K562 (cell line): ENCODE measurements around the gene S100P. TPM values are rescaled to one million over a fixed set of nuclear protein-coding genes. Genes with fewer than 3 reads are reported as not detected.

ENCODE experiments used
- ATF2 ChIP-seq: sonication (generic); formaldehyde crosslinking; IDR thresholded peaks from 2 replicates; pipeline ENCODE4 v1.8.1; 2022; ENCODE audit warnings: missing genetic modification reagents
- BCOR ChIP-seq: fragments of 450-650 bp; IDR thresholded peaks from 2 replicates; pipeline ENCODE4 v1.6.1; 2016
- CEBPG ChIP-seq, 3 experiments: fragments of 200-800 bp in 1 of 3; sonication (Bioruptor generic) in 1 of 3; sonication (generic) in 1 of 3; formaldehyde crosslinking in 1 of 3; IDR thresholded peaks in 2 of 3; conservative IDR thresholded peaks in 1 of 3; 2 replicates each; pipeline versions ENCODE4 v1.6.1 to v1.8.0; 2016 to 2022; ENCODE audit warnings: missing compliant biosample characterization in 2 of 3, missing genetic modification characterization in 2 of 3, mild to moderate bottlenecking in 1 of 3, missing genetic modification reagents in 1 of 3
- CTBP1 ChIP-seq: fragments of 450-650 bp; IDR thresholded peaks from 2 replicates; pipeline ENCODE4 v1.6.1; 2016; ENCODE audit warnings: borderline replicate concordance
- ESRRA ChIP-seq: fragments of 450-650 bp; IDR thresholded peaks from 2 replicates; pipeline ENCODE4 v1.6.1; 2014; ENCODE audit warnings: low read depth, mild to moderate bottlenecking, moderate library complexity, borderline replicate concordance
- GATA2 ChIP-seq: sonication (generic); formaldehyde crosslinking; IDR thresholded peaks from 2 replicates; pipeline ENCODE4 v1.4.0; 2020; ENCODE audit warnings: mild to moderate bottlenecking, missing genetic modification reagents
- HDAC6 ChIP-seq: IDR thresholded peaks from 2 replicates; pipeline ENCODE4 v1.6.1; 2012; ENCODE audit warnings: low read depth, mild to moderate bottlenecking, control low read depth, inconsistent platforms, low read length, moderate library complexity
- KDM2B ChIP-seq: fragments of 250-450 bp; sonication (Bioruptor Pico); IDR thresholded peaks from 2 replicates; pipeline ENCODE4 v1.8.0; 2021; ENCODE audit warnings: mild to moderate bottlenecking, moderate library complexity
- KHSRP ChIP-seq: fragments of 450-650 bp; IDR thresholded peaks from 2 replicates; pipeline ENCODE4 v1.6.1; 2017
- KLF6 ChIP-seq: fragments of 250-450 bp; sonication (Bioruptor Pico); IDR thresholded peaks from 2 replicates; pipeline ENCODE4 v1.4.0; 2020; ENCODE audit warnings: mild to moderate bottlenecking, moderate library complexity, borderline replicate concordance
- MBD2 ChIP-seq: sonication (generic); IDR thresholded peaks from 2 replicates; pipeline ENCODE4 v1.6.1; 2016; ENCODE audit warnings: low read depth, borderline replicate concordance
- MCM3 ChIP-seq: fragments of 450-650 bp; IDR thresholded peaks from 2 replicates; pipeline ENCODE4 v1.6.1; 2016
- MYNN ChIP-seq, 2 experiments: sonication (generic); formaldehyde crosslinking in 1 of 2; IDR thresholded peaks; 2 replicates each; pipeline versions ENCODE4 v1.5.0 to v1.6.1; 2016 to 2020; ENCODE audit warnings: antibody characterized with exemption in 1 of 2, missing genetic modification reagents in 1 of 2
- NFATC3 ChIP-seq: fragments of 450-650 bp; IDR thresholded peaks from 2 replicates; pipeline ENCODE4 v1.6.1; 2017; ENCODE audit warnings: mild to moderate bottlenecking
- NFE2L1 ChIP-seq: fragments of 450-650 bp; IDR thresholded peaks from 2 replicates; pipeline ENCODE4 v1.6.1; 2016; ENCODE audit warnings: missing genetic modification characterization, low read depth, mild to moderate bottlenecking, missing compliant biosample characterization, moderate library complexity, borderline replicate concordance
- NR0B1 ChIP-seq: fragments of 450-650 bp; IDR thresholded peaks from one replicate; pipeline ENCODE4 v1.6.1; 2018; ENCODE audit warnings: mild to moderate bottlenecking, moderate library complexity; ENCODE audit not compliant: partially characterized antibody
- POLR2A ChIP-seq: fragments of 450-650 bp; conservative IDR thresholded peaks from 2 replicates; pipeline ENCODE4 v1.6.1; 2016
- POU5F1 ChIP-seq: fragments of 150-350 bp; IDR thresholded peaks from 2 replicates; pipeline ENCODE4 v1.6.1; 2014; ENCODE audit warnings: borderline replicate concordance, low read length, low read depth, mild to moderate bottlenecking; ENCODE audit not compliant: partially characterized antibody
- PRMT5 ChIP-seq: sonication (generic); formaldehyde crosslinking; IDR thresholded peaks from 2 replicates; pipeline ENCODE4 v1.5.0; 2020; ENCODE audit warnings: missing genetic modification reagents
- SP2 ChIP-seq: IDR thresholded peaks from 2 replicates; pipeline ENCODE4 v1.6.1; 2011; ENCODE audit warnings: mild to moderate bottlenecking, low read depth, low read length, moderate library complexity; ENCODE audit not compliant: poor library complexity, severe bottlenecking; ENCODE audit errors: extremely low read depth
- ZBED1 ChIP-seq: IDR thresholded peaks from 2 replicates; pipeline ENCODE4 v1.6.1; 2014
- ZNF121 ChIP-seq: sonication (generic); formaldehyde crosslinking; conservative IDR thresholded peaks from 2 replicates; pipeline ENCODE4 v1.8.0; 2022; ENCODE audit warnings: missing genetic modification reagents
- ZNF24 ChIP-seq: fragments of 450-650 bp; IDR thresholded peaks from 2 replicates; pipeline ENCODE4 v1.6.1; 2016
- ZNF639 ChIP-seq, 2 experiments: fragments of 200-800 bp in 1 of 2; sonication (Bioruptor generic) in 1 of 2; sonication (generic) in 1 of 2; formaldehyde crosslinking in 1 of 2; IDR thresholded peaks in 1 of 2; conservative IDR thresholded peaks in 1 of 2; 2 replicates each; pipeline versions ENCODE4 v1.5.0 to v1.6.1; 2016 to 2020; ENCODE audit warnings: missing compliant biosample characterization in 1 of 2, missing genetic modification characterization in 1 of 2, missing genetic modification reagents in 1 of 2
- polyA plus RNA-seq, 8 experiments: library from polyadenylated mRNA; depleted of rRNA in 4 of 8; stranded (reverse) in 5 of 8; unstranded in 3 of 8; fragments of >200 nt; fragmentation: Nextera tagmentation in 2 of 8; fragmentation: Illumina TruSeq in 1 of 8; extraction: Ambion mirVana in 2 of 8; extraction: Trizol in 1 of 8; gene quantifications; 2 replicates each; pipeline versions ENCODE4 v1.2.1 to v1.2.3, GENCODE V29; 2011 to 2014; ENCODE audit warnings: inconsistent platforms in 1 of 8, missing spikeins in 1 of 8
- total RNA-seq, 7 experiments: library from RNA; depleted of rRNA in 6 of 7; stranded (reverse); fragments of >200 nt in 6 of 7; fragmentation: Illumina TruSeq in 2 of 7; extraction: Trizol in 2 of 7; gene quantifications; 2 replicates each; pipeline versions ENCODE4 v1.2.1 to v1.2.3, GENCODE V29; 2011 to 2021; ENCODE audit warnings: low replicate concordance in 1 of 7

Gene S100P
- total and polyA plus RNA-seq, 9 of the 15 experiments (the other 6 are each of a cell fraction or from before 2014, with no cell fraction given): 4.1 to 23.8 (median 7.5) TPM

- TF ChIP-seq NR0B1: no peak
- no peak for TF ChIP-seq GATA2 (CRISPR knock-in tag)
- TF ChIP-seq CEBPG (CRISPR knock-in tag; IDR thresholded peaks at IDR 0.05): no peak
- TF ChIP-seq CEBPG (tag; conservative IDR thresholded peaks at IDR 0.05 in 1 of 2, IDR thresholded peaks at IDR 0.05 in 1 of 2): no peak
- no peak for TF ChIP-seq NFATC3
- TF ChIP-seq POLR2A: peak; percentile 45; the same call in 1 of the 2 replicates
- TF ChIP-seq ZNF639 (CRISPR knock-in tag; conservative IDR thresholded peaks at IDR 0.05 in 1 of 2, IDR thresholded peaks at IDR 0.05 in 1 of 2): peak in 1 of 2 experiments; percentile 52; a peak in 1 of 4 replicates
- 0 out of 2 replicates have a peak, but pooled peaks have one; percentile 27 for TF ChIP-seq BCOR
- no peak for TF ChIP-seq SP2
- TF ChIP-seq CTBP1: no peak
- TF ChIP-seq PRMT5 (CRISPR knock-in tag): no peak
- TF ChIP-seq MYNN (IDR thresholded peaks at IDR 0.05): 0 out of 2 replicates have a peak, but pooled peaks have one; percentile 47
- TF ChIP-seq MYNN (CRISPR knock-in tag; IDR thresholded peaks at IDR 0.05): no peak
- no peak for TF ChIP-seq KHSRP
- TF ChIP-seq NFE2L1 (tag): no peak
- 0 out of 2 replicates have a peak, but pooled peaks have one; percentile 5 for TF ChIP-seq ESRRA
- TF ChIP-seq ATF2: no peak
- TF ChIP-seq HDAC6: no peak
- TF ChIP-seq ZBED1: no peak
- no peak for TF ChIP-seq MBD2
- no peak for TF ChIP-seq KLF6 (CRISPR knock-in tag)
- TF ChIP-seq KDM2B (CRISPR knock-in tag): no peak
- TF ChIP-seq POU5F1: no peak
- TF ChIP-seq ZNF121 (CRISPR knock-in tag): no peak
- no peak for TF ChIP-seq MCM3
- no peak for TF ChIP-seq ZNF24
These were observed 4.7 kb upstream of the S100P start (continued) for GRCh38 chr4:6688879-6689505.
